Measurements from ENCODE around the gene PRKCH.

Gene PRKCH

DNA sequence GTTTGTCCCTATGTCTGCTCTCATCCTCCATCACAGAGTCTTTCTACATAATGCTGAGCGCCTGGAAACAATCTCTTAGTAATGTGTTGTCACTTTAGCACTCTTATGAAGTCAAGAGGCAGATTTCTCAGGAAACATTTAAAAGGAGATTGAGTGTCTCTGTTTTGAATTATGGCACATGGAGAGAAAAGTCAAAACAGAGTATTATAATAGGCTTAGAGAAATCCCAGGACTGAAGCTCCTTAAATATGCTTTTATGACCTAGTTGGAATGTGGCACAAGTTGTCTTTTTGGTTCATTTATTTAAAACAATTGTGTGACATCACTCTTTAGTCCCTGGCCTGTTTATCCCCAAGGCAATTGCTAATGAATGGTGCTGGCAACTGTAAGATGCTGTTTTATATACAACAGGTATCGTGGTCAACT, 256.1 kb downstream of the PRKCH start:
- H3K4me3 ChIP-seq (replicated peaks; ENCODE audit: low read depth, low read length), result no peak overlapping the region
- no peak for DNase-seq (ENCODE audit: extremely low read depth, low read depth)
- TF ChIP-seq CTCF (IDR thresholded peaks at IDR 0.05; ENCODE audit: low read depth, low read length, missing control alignments), result no peak

- TF ChIP-seq CTCF (IDR thresholded peaks at IDR 0.05; ENCODE audit: low read depth, low read length, missing control alignments), result no peak
- no peak for DNase-seq (ENCODE audit: extremely low read depth, low read depth)
- H3K4me3 ChIP-seq (replicated peaks; ENCODE audit: low read depth, low read length), result no peak overlapping the region
Observed at GRCh38 chr14:61578745-61579144, 257.4 kb downstream of the PRKCH start.

DNA sequence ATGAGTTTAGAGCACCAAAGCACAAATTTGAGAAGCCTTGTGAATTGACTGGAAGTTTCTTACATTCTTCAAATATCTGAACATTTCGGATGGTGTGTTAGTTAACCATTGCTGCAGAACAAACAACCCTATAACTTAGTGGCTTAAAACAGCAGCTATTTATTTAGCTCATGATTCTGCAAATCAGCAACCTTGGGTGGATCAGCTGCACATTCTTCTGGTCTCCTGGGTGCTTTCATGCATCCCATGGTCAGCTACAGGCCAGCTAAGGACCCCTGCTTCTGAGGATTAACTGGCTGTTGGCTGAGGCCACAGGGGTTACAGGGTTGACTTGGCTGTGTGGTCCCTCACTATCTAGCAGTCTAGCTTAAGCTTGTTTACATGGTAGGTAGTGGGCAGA, 260.0 kb downstream of the PRKCH start:
- no peak for DNase-seq (ENCODE audit: extremely low read depth, low read depth)
- H3K4me3 ChIP-seq (replicated peaks; ENCODE audit: low read depth, low read length), result no peak overlapping the region
- no peak for TF ChIP-seq CTCF (IDR thresholded peaks at IDR 0.05; ENCODE audit: low read depth, low read length, missing control alignments)

GRCh38 chr14:61581955-61582615, 260.7 kb downstream of the PRKCH start:
- TF ChIP-seq CTCF (IDR thresholded peaks at IDR 0.05; ENCODE audit: low read depth, low read length, missing control alignments), result no peak
- no peak for DNase-seq (ENCODE audit: extremely low read depth, low read depth)
- H3K4me3 ChIP-seq (replicated peaks; ENCODE audit: low read depth, low read length), result no peak overlapping the region

- no peak overlapping the region for H3K4me3 ChIP-seq (replicated peaks; ENCODE audit: low read depth, low read length)
- TF ChIP-seq CTCF (IDR thresholded peaks at IDR 0.05; ENCODE audit: low read depth, low read length, missing control alignments), result no peak
- no peak for DNase-seq (ENCODE audit: extremely low read depth, low read depth)
Observed at GRCh38 chr14:61582815-61583214, 261.4 kb downstream of the PRKCH start.

DNA sequence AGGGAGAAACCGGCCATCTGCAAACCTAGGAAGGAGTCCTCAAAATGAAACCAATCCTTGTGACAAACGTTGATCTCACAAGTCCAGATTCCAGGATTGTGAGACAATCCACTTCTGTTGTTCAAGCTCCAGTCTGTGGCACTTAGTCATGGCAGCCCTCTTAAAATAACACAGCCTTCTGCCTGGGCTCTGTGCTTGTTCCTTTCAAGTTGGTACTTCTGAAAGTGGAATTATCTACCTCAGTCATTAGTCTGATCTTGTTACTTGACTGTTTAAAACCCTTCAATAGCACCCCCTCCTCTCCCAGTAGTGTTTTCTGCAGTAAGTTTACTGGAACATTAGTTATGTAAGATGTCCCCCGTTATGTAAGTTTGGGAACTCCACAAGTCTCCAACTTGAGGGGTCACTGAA, 263.0 kb downstream of the PRKCH start:
- TF ChIP-seq CTCF (IDR thresholded peaks at IDR 0.05; ENCODE audit: low read depth, low read length, missing control alignments), result no peak
- H3K4me3 ChIP-seq (replicated peaks; ENCODE audit: low read depth, low read length), result no peak overlapping the region
- DNase-seq (ENCODE audit: extremely low read depth, low read depth), result no peak
